ENCODE data around the gene CTNND1. TPM values are rescaled to one million over a fixed set of nuclear protein-coding genes. Genes with fewer than 3 reads are reported as not detected.

The CTNND1 gene
- total RNA-seq, 2 experiments from 2014 or later: 5.1 to 5.3 TPM

DNA sequence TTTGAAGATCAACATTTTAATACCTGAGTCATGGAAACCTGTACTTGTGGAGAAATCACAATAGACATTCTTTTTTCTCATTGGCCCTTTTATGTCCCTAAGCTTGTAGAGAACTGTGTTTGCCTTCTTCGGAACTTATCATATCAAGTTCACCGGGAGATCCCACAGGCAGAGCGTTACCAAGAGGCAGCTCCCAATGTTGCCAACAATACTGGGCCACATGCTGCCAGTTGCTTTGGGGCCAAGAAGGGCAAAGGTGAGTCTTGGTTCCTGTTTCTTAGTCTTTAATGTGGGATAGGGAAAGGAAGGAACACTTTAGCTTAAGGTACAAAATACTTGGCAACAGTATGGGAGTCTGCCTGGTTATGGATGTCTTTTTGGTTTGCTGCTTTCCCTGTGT, 44.2 kb downstream of the CTNND1 start:
- intact Hi-C loops (cut with micrococcal nuclease; ENCODE audit: unreplicated experiment): no loop called here
- BruUV-seq (replicated peaks): no TSS peak
- Histone ChIP-seq H3K36me3 (ENCODE audit: insufficient read depth, low read length) (no peaks in the 10 kb centered on the region), H3K4me1 (ENCODE audit: insufficient read depth, low read length, poor library complexity, severe bottlenecking) (peaks cover 7% of the 10 kb centered on the region), H3K9me3 (ENCODE audit: low read length) (no peaks in the 10 kb centered on the region), H4K20me1 (ENCODE audit: insufficient read depth, low read length) (no peaks in the 10 kb centered on the region), H3K9me2 (ENCODE audit: insufficient read depth, low read length) (no peaks in the 10 kb centered on the region), H3K4me2 (ENCODE audit: low read length) (no peak overlapping the region), H3K27ac (ENCODE audit: low read depth, low read length, poor library complexity, severe bottlenecking) (no peak overlapping the region), H3K79me2 (ENCODE audit: insufficient read depth, low read depth, low read length) (no peaks in the 10 kb centered on the region), H2AFZ (ENCODE audit: low read length) (no peak overlapping the region), H3K4me3 (ENCODE audit: low read depth, low read length, poor library complexity, severe bottlenecking) (no peak overlapping the region)
- no peak for DNase-seq (ENCODE audit: low spot score)
- TF ChIP-seq EZH2phosphoT487 (IDR thresholded peaks at IDR 0.05; ENCODE audit: borderline replicate concordance, low read depth, low read length): no peak
- TF ChIP-seq, protein P1, sequence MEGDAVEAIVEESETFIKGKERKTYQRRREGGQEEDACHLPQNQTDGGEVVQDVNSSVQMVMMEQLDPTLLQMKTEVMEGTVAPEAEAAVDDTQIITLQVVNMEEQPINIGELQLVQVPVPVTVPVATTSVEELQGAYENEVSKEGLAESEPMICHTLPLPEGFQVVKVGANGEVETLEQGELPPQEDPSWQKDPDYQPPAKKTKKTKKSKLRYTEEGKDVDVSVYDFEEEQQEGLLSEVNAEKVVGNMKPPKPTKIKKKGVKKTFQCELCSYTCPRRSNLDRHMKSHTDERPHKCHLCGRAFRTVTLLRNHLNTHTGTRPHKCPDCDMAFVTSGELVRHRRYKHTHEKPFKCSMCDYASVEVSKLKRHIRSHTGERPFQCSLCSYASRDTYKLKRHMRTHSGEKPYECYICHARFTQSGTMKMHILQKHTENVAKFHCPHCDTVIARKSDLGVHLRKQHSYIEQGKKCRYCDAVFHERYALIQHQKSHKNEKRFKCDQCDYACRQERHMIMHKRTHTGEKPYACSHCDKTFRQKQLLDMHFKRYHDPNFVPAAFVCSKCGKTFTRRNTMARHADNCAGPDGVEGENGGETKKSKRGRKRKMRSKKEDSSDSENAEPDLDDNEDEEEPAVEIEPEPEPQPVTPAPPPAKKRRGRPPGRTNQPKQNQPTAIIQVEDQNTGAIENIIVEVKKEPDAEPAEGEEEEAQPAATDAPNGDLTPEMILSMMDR (conservative IDR thresholded peaks at IDR 0.05; ENCODE audit: low read length): no peak
- ChIA-PET POLR2A (no interaction called here), CTCF (ENCODE audit: unreplicated experiment) (no interaction called here)

DNA sequence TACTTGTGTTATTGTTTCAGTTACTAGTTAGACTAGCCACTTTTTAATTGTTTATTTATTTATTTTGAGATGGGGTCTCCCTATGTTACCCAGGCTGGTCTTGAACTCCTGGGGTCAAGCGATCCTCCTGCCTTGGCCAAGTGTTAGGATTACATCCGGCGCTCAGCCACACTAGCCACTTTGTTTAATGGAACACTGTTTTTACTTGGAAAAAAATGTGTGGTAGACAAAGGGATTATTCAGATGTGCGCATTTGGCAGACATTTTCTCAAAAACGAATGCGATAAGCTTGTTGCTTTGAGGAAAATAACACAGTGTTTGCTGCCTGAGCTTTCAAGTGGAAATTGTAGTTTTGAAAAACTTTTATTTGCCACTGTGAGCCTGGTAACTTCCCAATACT, 51.0 kb downstream of the CTNND1 start:
- Histone ChIP-seq H3K4me3 (ENCODE audit: low read depth, low read length, poor library complexity, severe bottlenecking) (no peak overlapping the region), H4K20me1 (ENCODE audit: insufficient read depth, low read length) (no peaks in the 10 kb centered on the region), H3K4me2 (ENCODE audit: low read length) (no peak overlapping the region), H2AFZ (ENCODE audit: low read length) (no peak overlapping the region), H3K79me2 (ENCODE audit: insufficient read depth, low read depth, low read length) (no peaks in the 10 kb centered on the region), H3K36me3 (ENCODE audit: insufficient read depth, low read length) (no peaks in the 10 kb centered on the region), H3K9me3 (ENCODE audit: low read length) (no peaks in the 10 kb centered on the region), H3K9me2 (ENCODE audit: insufficient read depth, low read length) (no peaks in the 10 kb centered on the region), H3K27ac (ENCODE audit: low read depth, low read length, poor library complexity, severe bottlenecking) (no peak overlapping the region), H3K4me1 (ENCODE audit: insufficient read depth, low read length, poor library complexity, severe bottlenecking) (no peaks in the 10 kb centered on the region)
- no peak for DNase-seq (ENCODE audit: low spot score)
- intact Hi-C loops (cut with micrococcal nuclease; ENCODE audit: unreplicated experiment): loop anchor here (10.0 kb wide), 1 partner anchor 702 kb away; no protein-coding TSS in a partner anchor
- ChIA-PET POLR2A (no interaction called here), CTCF (ENCODE audit: unreplicated experiment) (interaction anchor here (0.5 kb wide), 1 partner anchor 168 kb away, joined by 4 read pairs; no protein-coding TSS in a partner anchor)
- BruUV-seq (replicated peaks): no TSS peak
- TF ChIP-seq, protein P1 (conservative IDR thresholded peaks at IDR 0.05; ENCODE audit: low read length): no peak
- TF ChIP-seq EZH2phosphoT487 (IDR thresholded peaks at IDR 0.05; ENCODE audit: borderline replicate concordance, low read depth, low read length): no peak

DNA sequence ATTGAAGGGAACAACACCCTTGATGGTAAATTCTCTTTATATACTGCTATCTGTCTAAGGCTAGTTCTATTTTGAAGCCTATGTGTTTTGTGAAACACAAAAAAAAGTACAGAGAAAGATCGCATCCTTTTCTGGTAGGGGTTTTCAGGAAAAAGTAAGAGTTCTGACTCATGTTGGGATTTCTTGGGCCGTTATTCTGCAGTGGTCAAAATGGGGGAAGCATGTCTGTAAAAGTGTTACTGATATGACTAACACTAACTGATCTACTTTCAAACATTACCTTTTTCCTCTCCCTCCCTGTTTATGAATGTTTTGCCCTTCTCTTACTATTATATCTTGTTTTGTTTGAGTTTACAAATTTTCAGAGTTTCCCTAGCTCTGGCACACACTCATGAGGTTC, 53.9 kb downstream of the CTNND1 start:
- ChIA-PET POLR2A (no interaction called here), CTCF (ENCODE audit: unreplicated experiment) (no interaction called here)
- no peaks in the 10 kb centered on the region for H3K4me1 ChIP-seq (ENCODE audit: insufficient read depth, low read length, poor library complexity, severe bottlenecking)
- no peak overlapping the region for H2AFZ ChIP-seq (ENCODE audit: low read length)
- H3K9me3 ChIP-seq (ENCODE audit: low read length): no peaks in the 10 kb centered on the region
- no peaks in the 10 kb centered on the region for H3K36me3 ChIP-seq (ENCODE audit: insufficient read depth, low read length)
- no TSS peak for BruUV-seq (replicated peaks)
- no peak overlapping the region for H3K27ac ChIP-seq (ENCODE audit: low read depth, low read length, poor library complexity, severe bottlenecking)
- no peak overlapping the region for H3K4me2 ChIP-seq (ENCODE audit: low read length)
- no peak for DNase-seq (ENCODE audit: low spot score)
- H4K20me1 ChIP-seq (ENCODE audit: insufficient read depth, low read length): no peaks in the 10 kb centered on the region
- intact Hi-C loops (cut with micrococcal nuclease; ENCODE audit: unreplicated experiment): loop anchor here (10.0 kb wide), 1 partner anchor 699 kb away; no protein-coding TSS in a partner anchor
- 0 out of 2 replicates have a peak, but pooled peaks cover 3% of the 10 kb centered on the region for H3K9me2 ChIP-seq (ENCODE audit: insufficient read depth, low read length)
- no peaks in the 10 kb centered on the region for H3K79me2 ChIP-seq (ENCODE audit: insufficient read depth, low read depth, low read length)
- TF ChIP-seq, protein P1 (conservative IDR thresholded peaks at IDR 0.05; ENCODE audit: low read length): no peak
- TF ChIP-seq EZH2phosphoT487 (IDR thresholded peaks at IDR 0.05; ENCODE audit: borderline replicate concordance, low read depth, low read length): no peak
- no peak overlapping the region for H3K4me3 ChIP-seq (ENCODE audit: low read depth, low read length, poor library complexity, severe bottlenecking)
